MCF 10A (cell line): ENCODE results near the gene TMEM238L. TPM values are rescaled to one million over a fixed set of nuclear protein-coding genes. Genes with fewer than 3 reads are reported as not detected.

ENCODE experiments used
- BruUV-seq: library from RNA; stranded (reverse); fragments of 400-500 nt; replicated peaks from 2 replicates; lab custom pipeline; 2021; lab: Mats Ljungman, UMichigan
- CTCF ChIA-PET: fragments of 300-600 bp; sonication (Branson Sonifier 250); formaldehyde crosslinking; extraction: SDS; loops from one replicate; lab custom pipeline; 2021; ENCODE audit warnings: antibody characterized with exemption, inconsistent platforms; lab: Yijun Ruan, JAX
- POLR2A ChIA-PET: fragments of 300-600, 350-650 bp; sonication (Branson Sonifier 250); formaldehyde crosslinking; extraction: SDS; loops from one replicate; lab custom pipeline; 2020; ENCODE audit warnings: antibody characterized with exemption, inconsistent platforms; lab: Yijun Ruan, JAX
- DNase-seq: peaks from one replicate; pipeline ENCODE4 v3.0.0-alpha.2; 2018; ENCODE audit not compliant: unreplicated experiment
- H3K27ac Mint-ChIP-seq: one replicate; pipeline ENCODE4 v1.8.0; 2022; ENCODE audit warnings: mild to moderate bottlenecking, low read depth, mixed read lengths; ENCODE audit not compliant: unreplicated experiment
- H3K27me3 Mint-ChIP-seq: one replicate; pipeline ENCODE4 v1.8.0; 2022; ENCODE audit warnings: mixed read lengths; ENCODE audit not compliant: insufficient read depth, unreplicated experiment
- H3K36me3 Mint-ChIP-seq: one replicate; pipeline ENCODE4 v1.8.0; 2022; ENCODE audit warnings: mild to moderate bottlenecking, moderate library complexity, mixed read lengths; ENCODE audit not compliant: insufficient read depth, unreplicated experiment
- H3K4me1 Mint-ChIP-seq: one replicate; pipeline ENCODE4 v1.8.0; 2022; ENCODE audit warnings: mixed read lengths; ENCODE audit not compliant: insufficient read depth, unreplicated experiment
- H3K4me3 Mint-ChIP-seq: one replicate; pipeline ENCODE4 v1.8.0; 2022; ENCODE audit warnings: mild to moderate bottlenecking, moderate library complexity, mixed read lengths; ENCODE audit not compliant: unreplicated experiment
- H3K9me3 Mint-ChIP-seq: one replicate; pipeline ENCODE4 v1.8.0; 2022; ENCODE audit warnings: mixed read lengths; ENCODE audit not compliant: unreplicated experiment
- CTCF ChIP-seq: fragments of 200-600 bp; IDR thresholded peaks from one replicate; pipeline ENCODE4 v1.8.0; 2022; ENCODE audit warnings: antibody characterized with exemption, mild to moderate bottlenecking; ENCODE audit not compliant: unreplicated experiment
- intact Hi-C: fragments of 100-400 bp; cut with micrococcal nuclease; formaldehyde crosslinking; loops from 2 replicates; pipeline ENCODE4 v1.14.1; 2022
- total RNA-seq: library from RNA; stranded (reverse); gene quantifications from 2 replicates; pipeline ENCODE4 v1.2.3, GENCODE V29; 2022

Gene TMEM238L
- total RNA-seq, 1 experiment from 2014 or later, result not detected

- Mint-ChIP-seq H3K27me3 (no peaks in the 10 kb centered on the region), H3K27ac (no peak overlapping the region), H3K9me3 (no peaks in the 10 kb centered on the region), H3K4me1 (peaks cover 5% of the 10 kb centered on the region), H3K36me3 (no peaks in the 10 kb centered on the region), H3K4me3 (no peak overlapping the region)
- ChIA-PET POLR2A (no interaction called here), CTCF (interaction anchor here (0.6 kb wide), 2 partner anchors 79 to 1138 kb away, joined by 3 read pairs; no protein-coding TSS in a partner anchor)
- no TSS peak for BruUV-seq
- intact Hi-C loops, result no loop called here
- DNase-seq, result no peak
- no peak for TF ChIP-seq CTCF
Measured at GRCh38 chr17:10797476-10798328, 6.2 kb downstream of the TMEM238L start.

- H3K9me3 Mint-ChIP-seq, result no peaks in the 10 kb centered on the region
- no TSS peak for BruUV-seq
- TF ChIP-seq CTCF, result no peak
- H3K4me1 Mint-ChIP-seq, result peaks cover 5% of the 10 kb centered on the region
- H3K4me3 Mint-ChIP-seq, result no peak overlapping the region
- H3K36me3 Mint-ChIP-seq, result no peaks in the 10 kb centered on the region
- intact Hi-C loops, result no loop called here
- H3K27ac Mint-ChIP-seq, result no peak overlapping the region
- no peak for DNase-seq
- POLR2A ChIA-PET, result no interaction called here
- no peaks in the 10 kb centered on the region for H3K27me3 Mint-ChIP-seq
- CTCF ChIA-PET, result interaction anchor here (0.9 kb wide), 1 partner anchor 57 kb away, joined by 4 read pairs; no protein-coding TSS in a partner anchor
Measured at GRCh38 chr17:10793816-10794215, 10.1 kb downstream of the TMEM238L start.

GRCh38 chr17:10793256-10793655 is 10.6 kb downstream of the TMEM238L start:
- no peak overlapping the region for H3K4me3 Mint-ChIP-seq
- intact Hi-C loops, result no loop called here
- no TSS peak for BruUV-seq
- H3K27ac Mint-ChIP-seq, result no peak overlapping the region
- peaks cover 5% of the 10 kb centered on the region for H3K4me1 Mint-ChIP-seq
- H3K9me3 Mint-ChIP-seq, result no peaks in the 10 kb centered on the region
- ChIA-PET CTCF (no interaction called here), POLR2A (no interaction called here)
- H3K27me3 Mint-ChIP-seq, result no peaks in the 10 kb centered on the region
- no peak for TF ChIP-seq CTCF
- DNase-seq, result no peak
- H3K36me3 Mint-ChIP-seq, result no peaks in the 10 kb centered on the region

- BruUV-seq, result no TSS peak
- H3K36me3 Mint-ChIP-seq, result no peaks in the 10 kb centered on the region
- no peak overlapping the region for H3K27ac Mint-ChIP-seq
- ChIA-PET POLR2A (no interaction called here), CTCF (interaction anchor here (1.0 to 2.6 kb wide), 2 partner anchors 18 to 55 kb away, joined by 3 to 15 read pairs; no protein-coding TSS in a partner anchor)
- intact Hi-C loops, result no loop called here
- peaks cover 5% of the 10 kb centered on the region for H3K4me1 Mint-ChIP-seq
- TF ChIP-seq CTCF, result no peak
- DNase-seq, result no peak
- H3K4me3 Mint-ChIP-seq, result no peak overlapping the region
- no peaks in the 10 kb centered on the region for H3K9me3 Mint-ChIP-seq
- no peaks in the 10 kb centered on the region for H3K27me3 Mint-ChIP-seq
Measured at GRCh38 chr17:10792151-10792550, 11.7 kb downstream of the TMEM238L start.
